HG03025 (cell line): ENCODE data around the gene GPR156.

Source experiments
- ATAC-seq: cut with Tn5 transposase; IDR thresholded peaks from one replicate; pipeline ENCODE4 v1.9.1; 2021; ENCODE audit warnings: mild to moderate bottlenecking, moderate library complexity; ENCODE audit not compliant: unreplicated experiment, low FRiP score

Gene GPR156

GRCh38 chr3:120198305-120198878 lies 86.6 kb downstream of the GPR156 start:
- no peak for ATAC-seq

GRCh38 chr3:120196812-120197211 lies 88.2 kb downstream of the GPR156 start:
- no peak for ATAC-seq

- no peak for ATAC-seq
Measured at GRCh38 chr3:120196333-120196732, 88.7 kb downstream of the GPR156 start.

DNA sequence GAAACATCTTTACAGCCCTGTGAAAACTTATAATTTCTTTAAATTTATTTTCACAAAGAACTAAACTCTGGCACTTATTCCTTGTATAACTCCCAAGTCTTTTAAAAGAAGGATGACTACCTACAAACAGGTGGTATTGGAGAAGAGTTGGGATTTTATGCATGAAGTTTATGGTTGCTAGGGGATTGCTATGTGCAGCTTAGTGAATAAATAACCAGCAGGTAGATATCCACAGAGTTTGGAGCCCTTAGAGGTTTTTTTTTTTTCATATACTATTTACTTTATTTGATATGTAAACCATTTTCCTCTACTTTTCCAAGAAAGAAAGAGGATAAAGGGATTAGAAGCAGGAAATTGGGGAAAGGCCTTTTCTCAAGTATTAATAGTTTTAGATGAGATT lies 91.5 kb downstream of the GPR156 start:
- ATAC-seq = no peak

DNA sequence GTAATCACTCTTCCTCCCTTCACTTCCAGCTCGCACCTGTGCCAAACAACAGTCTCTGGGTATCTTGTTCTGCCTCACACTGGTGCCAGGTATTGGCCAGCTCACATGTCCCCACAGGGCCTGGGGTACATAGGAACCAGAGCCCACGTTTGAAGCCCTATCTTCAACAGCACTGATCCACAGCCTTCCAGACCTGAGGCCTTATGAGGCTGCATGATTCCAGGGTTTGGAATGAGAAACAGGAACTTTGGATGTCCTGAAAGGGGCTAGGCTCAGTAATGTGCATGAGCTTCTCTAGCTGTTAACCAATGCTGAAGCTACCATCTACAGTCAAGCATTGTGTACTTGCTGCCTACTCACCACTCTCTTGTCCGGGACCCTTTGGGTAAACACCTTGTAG lies 92.4 kb downstream of the GPR156 start:
- no peak for ATAC-seq

GRCh38 chr3:120192159-120192558 lies 92.9 kb downstream of the GPR156 start:
- no peak for ATAC-seq

DNA sequence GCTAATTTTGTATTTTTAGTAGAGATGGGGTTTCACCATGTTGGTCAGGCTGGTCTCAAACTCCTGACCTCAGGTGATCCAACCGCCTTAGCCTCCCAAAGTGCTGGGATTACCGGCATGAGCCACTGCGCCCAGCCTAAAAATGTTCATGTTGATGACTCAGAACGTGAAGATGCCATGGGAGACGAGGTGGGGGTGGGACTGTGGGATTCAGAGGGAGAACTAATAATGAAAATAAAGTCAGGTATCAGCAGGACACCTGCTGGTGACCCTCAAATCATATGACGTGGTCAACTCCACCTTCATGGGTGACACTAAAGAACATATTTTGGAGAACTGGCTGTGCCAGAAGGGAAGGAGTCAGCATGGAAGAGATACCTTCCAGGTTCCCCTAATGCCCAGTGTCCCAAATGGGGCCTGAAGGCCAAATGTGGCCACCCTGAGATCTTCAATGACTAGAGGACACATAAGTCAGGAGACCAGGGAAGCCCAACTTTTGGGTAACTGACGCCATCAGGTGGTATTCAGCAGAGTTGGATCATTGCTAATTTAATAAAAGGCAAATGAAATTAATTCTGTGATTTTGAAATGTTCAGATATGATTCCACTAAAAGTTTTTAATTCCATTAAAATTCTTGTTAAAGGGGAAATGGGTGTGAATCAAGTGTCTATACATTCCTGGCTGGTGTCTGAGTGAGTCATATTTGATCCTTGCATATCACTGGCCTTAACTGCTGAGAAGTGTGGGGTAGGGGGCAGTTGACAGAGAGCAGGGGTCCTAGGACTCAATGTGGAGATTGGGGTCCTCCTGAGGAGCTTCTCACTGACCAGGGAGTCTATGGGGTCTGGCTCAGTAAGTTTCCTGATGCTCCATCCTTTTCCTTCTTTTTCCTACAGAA lies 102.2 kb downstream of the GPR156 start:
- ATAC-seq = no peak

DNA sequence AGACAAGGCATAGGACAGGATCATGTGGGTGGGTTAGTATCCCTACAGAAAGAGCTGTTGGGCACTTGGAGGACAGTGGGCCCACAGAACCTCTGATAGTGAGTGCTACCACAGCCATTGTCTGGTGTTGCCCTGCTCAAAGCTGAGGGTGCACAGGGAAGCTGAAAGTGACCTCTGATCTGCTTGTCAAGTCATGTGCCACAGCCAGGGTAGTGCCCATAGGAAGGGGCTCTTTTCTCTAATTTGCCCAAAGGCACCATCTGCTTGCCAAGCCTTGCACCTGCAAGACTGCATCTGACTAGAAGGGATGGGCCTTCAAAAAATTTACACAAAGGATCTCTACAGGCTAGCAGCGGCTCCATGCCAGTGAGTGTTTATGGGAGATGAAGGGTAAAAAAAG lies 103.4 kb downstream of the GPR156 start:
- no peak for ATAC-seq

GRCh38 chr3:120180731-120181412 lies 104.2 kb downstream of the GPR156 start:
- ATAC-seq = no peak

- ATAC-seq = no peak
Measured at GRCh38 chr3:120177707-120178306, 107.2 kb downstream of the GPR156 start.

DNA sequence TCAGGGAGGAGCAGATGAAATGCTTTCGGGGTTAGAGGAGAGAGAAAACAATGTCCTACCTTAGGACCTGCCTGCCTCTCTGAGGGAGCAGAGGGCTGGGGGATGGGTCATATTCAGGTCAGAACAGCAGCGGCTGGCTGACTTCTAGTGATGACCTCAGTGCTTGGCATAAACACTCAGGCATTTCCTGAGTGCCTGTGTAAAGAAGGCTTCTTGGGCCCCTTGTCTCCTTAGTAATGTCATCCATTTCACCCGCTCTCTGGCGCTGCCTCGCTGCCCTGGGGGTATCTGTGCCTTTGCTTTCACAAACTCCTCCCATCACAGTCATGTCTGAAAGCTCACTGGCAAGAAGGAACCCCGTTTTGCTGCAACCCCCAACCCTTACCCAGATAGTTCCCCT lies 107.9 kb downstream of the GPR156 start:
- ATAC-seq = no peak

DNA sequence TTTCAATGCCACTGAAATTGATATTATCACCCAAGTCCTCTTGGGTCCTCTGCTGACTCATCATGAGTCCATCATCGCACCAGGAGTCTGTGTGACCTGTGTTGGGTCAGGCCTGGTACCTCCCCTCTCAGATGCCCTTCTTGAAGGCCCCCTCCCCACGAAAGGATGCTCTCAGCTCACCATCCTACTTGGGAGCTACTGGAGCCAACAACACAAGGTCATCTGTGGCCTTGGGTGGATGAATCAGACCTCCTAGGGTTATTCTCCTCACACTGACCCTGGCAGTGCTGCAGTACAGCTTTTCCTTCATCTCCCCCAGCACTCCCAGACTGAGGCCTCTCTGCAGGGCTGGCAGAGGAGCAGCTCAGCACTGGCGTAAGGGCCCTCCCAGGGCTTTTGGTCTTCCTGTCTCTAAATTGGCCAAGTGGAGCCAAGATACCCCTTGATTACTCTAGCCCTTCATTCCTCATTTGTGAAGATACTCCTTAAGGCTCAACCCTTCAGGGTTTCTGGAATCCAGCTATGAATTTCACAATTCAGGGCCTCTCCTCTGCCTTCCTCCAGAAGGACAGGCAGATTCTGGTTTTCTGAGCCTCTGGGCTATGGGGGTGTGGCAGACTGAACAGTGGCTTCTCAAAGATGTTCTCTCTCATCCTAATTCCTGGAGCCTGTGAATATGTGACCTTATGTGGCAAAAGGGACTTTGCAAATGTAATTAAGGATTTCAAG lies 110.0 kb downstream of the GPR156 start:
- no peak for ATAC-seq

DNA sequence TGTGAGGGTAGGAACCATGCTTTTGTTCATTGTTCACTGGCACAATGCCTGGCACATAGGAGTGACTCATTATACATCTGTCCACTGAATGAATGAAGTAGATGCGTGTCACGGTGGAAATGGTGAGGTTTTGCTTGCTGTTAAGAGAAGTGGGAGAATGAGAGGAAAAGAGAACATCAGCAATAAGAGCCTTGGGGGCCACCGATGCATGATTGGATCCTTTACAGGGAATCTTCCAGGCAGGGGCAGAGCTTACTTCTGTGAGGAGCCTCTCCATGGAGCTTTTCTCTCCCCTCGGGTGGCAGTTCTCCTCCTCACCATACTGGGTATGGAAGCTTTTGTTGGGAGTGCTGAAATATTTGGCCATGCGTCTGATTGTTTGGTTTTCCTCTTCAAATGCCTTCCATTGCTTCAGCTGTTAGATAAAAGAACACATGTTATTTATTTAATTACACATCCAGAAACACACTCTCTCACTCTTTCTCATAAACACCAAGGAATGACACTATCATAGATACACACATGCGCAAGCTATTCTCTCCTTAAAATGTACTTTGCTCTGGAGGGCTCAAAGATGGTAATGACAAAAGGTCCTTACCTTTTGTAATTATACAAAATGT lies 111.9 kb downstream of the GPR156 start:
- ATAC-seq = no peak

GRCh38 chr3:120172070-120172469 lies 113.0 kb downstream of the GPR156 start:
- ATAC-seq = no peak

DNA sequence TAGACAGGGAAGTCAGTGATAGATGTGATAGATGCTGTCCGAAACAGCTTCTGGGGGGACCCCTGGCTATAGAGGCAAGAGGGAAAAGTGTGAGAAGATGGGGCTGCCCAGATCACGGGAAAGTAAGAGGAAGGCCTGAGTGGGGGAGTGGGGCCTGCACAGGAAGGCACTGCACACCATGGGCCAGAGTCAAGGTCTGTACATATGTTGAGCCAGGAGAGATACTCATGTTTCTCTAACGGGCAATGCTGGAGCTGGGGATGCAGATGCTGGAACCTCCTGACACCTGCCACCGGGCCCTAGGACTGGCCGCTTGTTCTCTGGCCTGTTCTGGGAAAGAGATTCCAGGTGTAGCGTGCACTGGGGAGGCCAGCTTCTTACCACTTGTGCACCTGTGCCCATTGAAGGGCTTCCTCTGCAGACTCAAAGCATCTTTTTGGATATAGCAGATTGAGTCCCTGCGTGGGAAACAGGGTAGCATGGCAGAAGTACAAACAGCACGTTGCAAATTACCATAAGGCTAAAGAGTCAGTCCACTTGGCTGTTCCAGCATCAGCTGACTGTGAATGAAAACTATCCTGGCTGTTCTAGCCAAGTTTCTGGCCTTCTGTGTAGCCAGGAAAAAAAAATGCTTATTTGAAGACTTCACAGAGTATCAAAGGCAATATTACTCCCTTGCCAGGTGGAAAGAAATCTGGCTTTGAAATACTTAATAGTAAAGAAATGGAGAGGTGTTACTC lies 113.7 kb downstream of the GPR156 start:
- no peak for ATAC-seq

- no peak for ATAC-seq
Measured at GRCh38 chr3:120170223-120170622, 114.8 kb downstream of the GPR156 start.

GRCh38 chr3:120169407-120169806 lies 115.6 kb downstream of the GPR156 start:
- no peak for ATAC-seq

DNA sequence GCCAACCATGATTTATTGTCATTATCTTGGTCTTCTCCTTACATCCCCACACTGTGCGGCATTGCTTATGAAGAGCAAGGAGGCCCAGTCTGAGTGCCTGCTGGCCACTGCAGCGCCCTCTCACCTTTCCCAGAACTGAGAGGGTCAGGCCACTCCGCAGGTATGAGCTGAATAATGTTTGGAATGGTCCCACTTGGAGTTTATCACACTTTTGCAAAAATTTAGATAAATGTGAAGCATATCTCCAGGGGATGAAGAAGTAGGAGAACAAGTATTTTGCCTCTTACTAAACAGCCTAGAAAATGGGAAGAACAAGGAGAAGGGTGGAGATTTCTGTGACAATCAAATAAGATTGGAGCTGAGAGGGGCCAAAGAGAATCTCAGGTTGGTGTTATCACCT lies 116.4 kb downstream of the GPR156 start:
- ATAC-seq = no peak

DNA sequence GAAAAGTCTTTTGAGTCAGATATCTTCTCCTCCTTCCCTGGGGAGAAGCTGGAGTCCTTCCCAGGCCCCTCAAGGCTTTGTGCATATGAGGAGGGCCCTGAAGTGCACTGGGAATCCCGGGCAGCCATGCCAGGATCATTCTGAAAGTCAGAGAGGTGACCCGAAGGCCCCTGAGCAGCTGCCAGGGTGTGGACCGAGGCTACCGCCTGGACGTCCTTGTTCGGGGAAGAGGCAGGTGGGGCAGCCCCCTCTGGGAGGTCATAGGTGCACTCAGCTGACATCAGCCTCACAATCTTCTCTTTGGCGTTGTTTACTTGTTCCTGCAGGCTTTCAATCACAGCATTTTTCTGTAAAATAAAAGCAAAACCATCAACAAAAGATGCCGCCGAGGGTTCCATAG lies 117.0 kb downstream of the GPR156 start:
- no peak for ATAC-seq
